ENCODE measurements around the gene UBAP2. TPM values are rescaled to one million over a fixed set of nuclear protein-coding genes. Genes with fewer than 3 reads are reported as not detected.

The UBAP2 gene
- total RNA-seq, 3 donors from 2014 or later = 33.9 to 39.1 (median 35.9) TPM

GRCh38 chr9:34016149-34016548 lies 32.5 kb downstream of the UBAP2 start:
- H3K36me3 ChIP-seq (ENCODE audit: low read depth) = no peaks in the 10 kb centered on the region
- DNase-seq = no peak
- TF ChIP-seq CTCF (IDR thresholded peaks at IDR 0.05) = no peak
- intact Hi-C loops (cut with DNase I, micrococcal nuclease) = no loop called here
- H3K4me1 ChIP-seq (ENCODE audit: low read depth) = no peaks in the 10 kb centered on the region
- no peak overlapping the region for H3K4me3 ChIP-seq
- ATAC-seq = no peak
- H3K9me3 ChIP-seq = no peaks in the 10 kb centered on the region

- H3K36me3 ChIP-seq (ENCODE audit: low read depth) = no peaks in the 10 kb centered on the region
- no peaks in the 10 kb centered on the region for H3K9me3 ChIP-seq
- intact Hi-C loops (cut with DNase I, micrococcal nuclease) = no loop called here
- no peak overlapping the region for H3K4me3 ChIP-seq
- no peaks in the 10 kb centered on the region for H3K4me1 ChIP-seq (ENCODE audit: low read depth)
- no peak for TF ChIP-seq CTCF (IDR thresholded peaks at IDR 0.05)
- ATAC-seq (no peak), DNase-seq (peak in 1 of 3 donors; percentile 16)
These were observed 37.7 kb downstream of the UBAP2 start for GRCh38 chr9:34010979-34011378.

- Histone ChIP-seq H3K4me1 (ENCODE audit: low read depth) (no peaks in the 10 kb centered on the region), H3K4me3 (no peak overlapping the region), H3K36me3 (ENCODE audit: low read depth) (no peaks in the 10 kb centered on the region), H3K9me3 (no peaks in the 10 kb centered on the region)
- no peak for TF ChIP-seq CTCF (IDR thresholded peaks at IDR 0.05)
- ATAC-seq = no peak
- DNase-seq = no peak
- intact Hi-C loops (cut with DNase I, micrococcal nuclease) = no loop called here
These were observed 46.7 kb downstream of the UBAP2 start for GRCh38 chr9:34001951-34002350.

GRCh38 chr9:34001298-34001697 lies 47.4 kb downstream of the UBAP2 start:
- intact Hi-C loops (cut with DNase I, micrococcal nuclease) = no loop called here
- H3K9me3 ChIP-seq = no peaks in the 10 kb centered on the region
- TF ChIP-seq CTCF (IDR thresholded peaks at IDR 0.05) = no peak
- no peaks in the 10 kb centered on the region for H3K4me1 ChIP-seq (ENCODE audit: low read depth)
- no peak overlapping the region for H3K4me3 ChIP-seq
- DNase-seq (no peak), ATAC-seq (no peak)
- no peaks in the 10 kb centered on the region for H3K36me3 ChIP-seq (ENCODE audit: low read depth)

- H3K36me3 ChIP-seq (ENCODE audit: low read depth) = no peaks in the 10 kb centered on the region
- no peaks in the 10 kb centered on the region for H3K4me1 ChIP-seq (ENCODE audit: low read depth)
- TF ChIP-seq CTCF (IDR thresholded peaks at IDR 0.05) = no peak
- intact Hi-C loops (cut with DNase I, micrococcal nuclease) = no loop called here
- ATAC-seq (no peak), DNase-seq (no peak)
- H3K9me3 ChIP-seq = no peaks in the 10 kb centered on the region
- no peak overlapping the region for H3K4me3 ChIP-seq
These were observed 53.2 kb downstream of the UBAP2 start for GRCh38 chr9:33995449-33995848.

GRCh38 chr9:33993104-33993503 lies 55.6 kb downstream of the UBAP2 start:
- no peak for ATAC-seq
- H3K4me3 ChIP-seq = no peak overlapping the region
- no peak for DNase-seq
- TF ChIP-seq CTCF (IDR thresholded peaks at IDR 0.05) = no peak
- intact Hi-C loops (cut with DNase I, micrococcal nuclease) = no loop called here
- H3K36me3 ChIP-seq (ENCODE audit: low read depth) = no peaks in the 10 kb centered on the region
- H3K9me3 ChIP-seq = no peaks in the 10 kb centered on the region
- no peaks in the 10 kb centered on the region for H3K4me1 ChIP-seq (ENCODE audit: low read depth)

All from mucosa of descending colon (tissue), 3 donors.